IgD-negative memory B cell (primary cell): ENCODE data around the gene CYP4F8. TPM values are rescaled to one million over a fixed set of nuclear protein-coding genes. Genes with fewer than 3 reads are reported as not detected.
A peak's percentile ranks its signal among the peaks of the same experiment; 100 is the strongest.
"Not testable (repeated sequence)": the region's sequence is repeated elsewhere in the genome, so short reads cannot be mapped to it uniquely, and the experiment has no call there.

Experiments used
- H3K27ac Mint-ChIP-seq, 3 donors: one replicate each; pipeline ENCODE4 v1.8.0; 2020 to 2022; ENCODE audit warnings: mild to moderate bottlenecking in 3 of 3, mixed read lengths in 3 of 3, moderate library complexity in 1 of 3
- H3K27me3 Mint-ChIP-seq: one replicate; pipeline ENCODE4 v1.8.0; 2021; ENCODE audit warnings: mixed read lengths
- H3K36me3 Mint-ChIP-seq: one replicate; pipeline ENCODE4 v1.8.0; 2020; ENCODE audit warnings: mild to moderate bottlenecking, mixed read lengths
- H3K4me1 Mint-ChIP-seq, 3 donors: one replicate each; pipeline ENCODE4 v1.8.0; 2020 to 2022; ENCODE audit warnings: mixed read lengths in 3 of 3, mild to moderate bottlenecking in 1 of 3
- H3K4me3 Mint-ChIP-seq, 4 donors: one replicate each; pipeline ENCODE4 v1.8.0; 2020 to 2022; ENCODE audit warnings: mild to moderate bottlenecking in 4 of 4, mixed read lengths in 4 of 4, moderate library complexity in 3 of 4
- H3K9me3 Mint-ChIP-seq, 3 donors: one replicate each; pipeline ENCODE4 v1.8.0; 2020 to 2021; ENCODE audit warnings: mixed read lengths in 3 of 3, mild to moderate bottlenecking in 1 of 3
- polyA plus RNA-seq: library from polyadenylated mRNA; unstranded; fragments of 300-500 nt; fragmentation: Illumina TruSeq; gene quantifications from one replicate; pipeline ENCODE4 v1.2.3, GENCODE V29; 2021

Gene CYP4F8
- polyA plus RNA-seq, 1 donor from 2014 or later: not detected

GRCh38 chr19:15595069-15595468 is 19.9 kb upstream of the CYP4F8 start:
- no peaks in the 10 kb centered on the region for H3K36me3 Mint-ChIP-seq
- peak overlapping the region in 1 of 4 donors; percentile 29 for H3K4me3 Mint-ChIP-seq
- H3K27me3 Mint-ChIP-seq: peaks cover 13% of the 10 kb centered on the region
- no peak overlapping the region for H3K27ac Mint-ChIP-seq
- H3K9me3 Mint-ChIP-seq: peaks cover 5 to 6% (median 5%) of the 10 kb centered on the region in 3 donors
- no peaks in the 10 kb centered on the region for H3K4me1 Mint-ChIP-seq

- not testable (repeated sequence) for H3K27me3 Mint-ChIP-seq, H3K4me3 Mint-ChIP-seq, H3K27ac Mint-ChIP-seq, H3K36me3 Mint-ChIP-seq, H3K9me3 Mint-ChIP-seq, H3K4me1 Mint-ChIP-seq
These were observed 6.8 kb upstream of the CYP4F8 start for GRCh38 chr19:15607978-15608925.

- Mint-ChIP-seq H3K27me3 (peaks cover 3% of the 10 kb centered on the region), H3K4me1 (no peaks in the 10 kb centered on the region), H3K27ac (no peak overlapping the region), H3K9me3 (no peaks in the 10 kb centered on the region), H3K36me3 (no peaks in the 10 kb centered on the region), H3K4me3 (no peak overlapping the region)
These were observed 5.8 kb upstream of the CYP4F8 start for GRCh38 chr19:15609261-15609660.

GRCh38 chr19:15612342-15612741 is 2.7 kb upstream of the CYP4F8 start:
- Mint-ChIP-seq H3K36me3 (no peaks in the 10 kb centered on the region), H3K4me1 (no peaks in the 10 kb centered on the region), H3K9me3 (no peaks in the 10 kb centered on the region), H3K27ac (no peak overlapping the region), H3K27me3 (peaks cover 4% of the 10 kb centered on the region), H3K4me3 (no peak overlapping the region)

GRCh38 chr19:15613338-15613737 is 1.7 kb upstream of the CYP4F8 start:
- no peak overlapping the region for H3K4me3 Mint-ChIP-seq
- H3K36me3 Mint-ChIP-seq: no peaks in the 10 kb centered on the region
- H3K27ac Mint-ChIP-seq: peak overlapping the region in 1 of 3 donors; percentile 4
- no peaks in the 10 kb centered on the region for H3K4me1 Mint-ChIP-seq
- peaks cover 4% of the 10 kb centered on the region for H3K27me3 Mint-ChIP-seq
- peaks cover 0 to 3% (median 0%) of the 10 kb centered on the region in 3 donors for H3K9me3 Mint-ChIP-seq

GRCh38 chr19:15615526-15615925 is 508 bp downstream of the CYP4F8 start:
- Mint-ChIP-seq H3K27ac (no peak overlapping the region), H3K27me3 (peaks cover 10% of the 10 kb centered on the region), H3K4me3 (no peak overlapping the region), H3K4me1 (no peaks in the 10 kb centered on the region), H3K9me3 (peaks cover 0 to 3% (median 0%) of the 10 kb centered on the region in 3 donors), H3K36me3 (no peaks in the 10 kb centered on the region)

- Mint-ChIP-seq H3K4me1 (no peaks in the 10 kb centered on the region), H3K4me3 (no peak overlapping the region), H3K27ac (no peak overlapping the region), H3K9me3 (peaks cover 0 to 3% (median 0%) of the 10 kb centered on the region in 3 donors), H3K27me3 (peaks cover 10% of the 10 kb centered on the region), H3K36me3 (no peaks in the 10 kb centered on the region)
These were observed 1.2 kb downstream of the CYP4F8 start for GRCh38 chr19:15616183-15616582.

GRCh38 chr19:15616627-15617270 is 1.7 kb downstream of the CYP4F8 start:
- no peak overlapping the region for H3K27ac Mint-ChIP-seq
- no peak overlapping the region for H3K4me3 Mint-ChIP-seq
- no peaks in the 10 kb centered on the region for H3K4me1 Mint-ChIP-seq
- peaks cover 10% of the 10 kb centered on the region for H3K27me3 Mint-ChIP-seq
- H3K9me3 Mint-ChIP-seq: peaks cover 0 to 3% (median 0%) of the 10 kb centered on the region in 3 donors
- H3K36me3 Mint-ChIP-seq: no peaks in the 10 kb centered on the region

- Mint-ChIP-seq H3K4me1 (peaks cover 0 to 2% (median 0%) of the 10 kb centered on the region in 3 donors), H3K36me3 (no peaks in the 10 kb centered on the region), H3K4me3 (no peak overlapping the region), H3K27me3 (peaks cover 8% of the 10 kb centered on the region), H3K27ac (no peak overlapping the region), H3K9me3 (peaks cover 0 to 3% (median 0%) of the 10 kb centered on the region in 3 donors)
These were observed 3.3 kb downstream of the CYP4F8 start for GRCh38 chr19:15618321-15618720.

- Mint-ChIP-seq H3K27me3 (peaks cover 9% of the 10 kb centered on the region), H3K36me3 (no peaks in the 10 kb centered on the region), H3K27ac (no peak overlapping the region), H3K4me1 (peaks cover 0 to 2% (median 0%) of the 10 kb centered on the region in 3 donors), H3K9me3 (peaks cover 0 to 3% (median 0%) of the 10 kb centered on the region in 3 donors), H3K4me3 (peak overlapping the region in 1 of 4 donors; percentile 74)
These were observed 6.8 kb downstream of the CYP4F8 start for GRCh38 chr19:15621801-15622200.

- Mint-ChIP-seq H3K36me3 (no peaks in the 10 kb centered on the region), H3K4me3 (no peak overlapping the region), H3K4me1 (peaks cover 0 to 2% (median 0%) of the 10 kb centered on the region in 3 donors), H3K27me3 (peaks cover 9% of the 10 kb centered on the region), H3K9me3 (peaks cover 0 to 2% (median 0%) of the 10 kb centered on the region in 3 donors), H3K27ac (no peak overlapping the region)
These were observed 8.0 kb downstream of the CYP4F8 start for GRCh38 chr19:15622991-15623390.

GRCh38 chr19:15623711-15624318 is 8.8 kb downstream of the CYP4F8 start:
- Mint-ChIP-seq H3K27me3 (peaks cover 8% of the 10 kb centered on the region), H3K27ac (no peak overlapping the region)

GRCh38 chr19:15628236-15629002 is 13.4 kb downstream of the CYP4F8 start:
- no peak overlapping the region for H3K4me3 Mint-ChIP-seq

More at GRCh38 chr19:15623711-15624318, 8.8 kb downstream of the CYP4F8 start:
- H3K4me3 Mint-ChIP-seq: no peak overlapping the region
- H3K36me3 Mint-ChIP-seq: no peaks in the 10 kb centered on the region
- no peaks in the 10 kb centered on the region for H3K9me3 Mint-ChIP-seq
- peaks cover 0 to 2% (median 0%) of the 10 kb centered on the region in 3 donors for H3K4me1 Mint-ChIP-seq

More at GRCh38 chr19:15628236-15629002, 13.4 kb downstream of the CYP4F8 start:
- Mint-ChIP-seq H3K9me3 (peaks cover 0 to 2% (median 0%) of the 10 kb centered on the region in 3 donors), H3K36me3 (no peaks in the 10 kb centered on the region), H3K27ac (peak overlapping the region in 1 of 3 donors; percentile 57), H3K4me1 (peaks cover 0 to 4% (median 0%) of the 10 kb centered on the region in 3 donors), H3K27me3 (peaks cover under 1% of the 10 kb centered on the region)
